ENCODE data around the gene ATP5F1A.
"Not testable (repeated sequence)": the region's sequence is repeated elsewhere in the genome, so short reads cannot be mapped to it uniquely, and the experiment has no call there.

Gene ATP5F1A

GRCh38 chr18:46097801-46098615, at the start of gene ATP5F1A:
Gene ATP5F1A (minus strand): TSS chr18:46098296. CDS start chr18:46098231, 65 bp downstream.
- DNase-seq (ENCODE audit: low read depth in 2 of 2) = peak; percentile 85
- peak within 1 kb of the TSS; percentile 77 to 85 for H3K4me3 ChIP-seq (replicated peaks in 1 of 2; ENCODE audit: low read depth in 2 of 2, low read length in 2 of 2)
- TF ChIP-seq, protein P1, sequence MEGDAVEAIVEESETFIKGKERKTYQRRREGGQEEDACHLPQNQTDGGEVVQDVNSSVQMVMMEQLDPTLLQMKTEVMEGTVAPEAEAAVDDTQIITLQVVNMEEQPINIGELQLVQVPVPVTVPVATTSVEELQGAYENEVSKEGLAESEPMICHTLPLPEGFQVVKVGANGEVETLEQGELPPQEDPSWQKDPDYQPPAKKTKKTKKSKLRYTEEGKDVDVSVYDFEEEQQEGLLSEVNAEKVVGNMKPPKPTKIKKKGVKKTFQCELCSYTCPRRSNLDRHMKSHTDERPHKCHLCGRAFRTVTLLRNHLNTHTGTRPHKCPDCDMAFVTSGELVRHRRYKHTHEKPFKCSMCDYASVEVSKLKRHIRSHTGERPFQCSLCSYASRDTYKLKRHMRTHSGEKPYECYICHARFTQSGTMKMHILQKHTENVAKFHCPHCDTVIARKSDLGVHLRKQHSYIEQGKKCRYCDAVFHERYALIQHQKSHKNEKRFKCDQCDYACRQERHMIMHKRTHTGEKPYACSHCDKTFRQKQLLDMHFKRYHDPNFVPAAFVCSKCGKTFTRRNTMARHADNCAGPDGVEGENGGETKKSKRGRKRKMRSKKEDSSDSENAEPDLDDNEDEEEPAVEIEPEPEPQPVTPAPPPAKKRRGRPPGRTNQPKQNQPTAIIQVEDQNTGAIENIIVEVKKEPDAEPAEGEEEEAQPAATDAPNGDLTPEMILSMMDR (IDR thresholded peaks at IDR 0.05; ENCODE audit: low read depth, low read length) = no peak

DNA sequence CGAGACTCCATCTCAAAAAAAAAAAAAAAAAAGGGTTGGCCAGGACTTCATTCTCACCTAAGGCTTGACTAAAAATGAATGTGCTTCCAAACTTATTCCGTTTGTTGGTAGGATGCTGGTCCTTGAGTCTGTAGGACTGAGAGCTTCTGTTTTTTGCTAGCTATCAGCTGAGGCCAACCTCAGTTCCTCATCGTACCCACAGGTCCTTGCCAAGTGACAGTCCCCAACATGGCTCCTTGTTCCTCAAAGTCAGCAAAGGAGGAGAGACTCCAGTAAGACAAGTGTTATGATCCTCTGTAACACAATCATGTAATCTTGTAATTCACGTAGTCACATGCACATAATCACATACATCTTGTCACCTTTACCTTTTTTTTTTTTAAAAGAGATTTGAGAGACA, 43.1 kb upstream of the ATP5F1A start:
- DNase-seq (ENCODE audit: low read depth in 2 of 2) = no peak

DNA sequence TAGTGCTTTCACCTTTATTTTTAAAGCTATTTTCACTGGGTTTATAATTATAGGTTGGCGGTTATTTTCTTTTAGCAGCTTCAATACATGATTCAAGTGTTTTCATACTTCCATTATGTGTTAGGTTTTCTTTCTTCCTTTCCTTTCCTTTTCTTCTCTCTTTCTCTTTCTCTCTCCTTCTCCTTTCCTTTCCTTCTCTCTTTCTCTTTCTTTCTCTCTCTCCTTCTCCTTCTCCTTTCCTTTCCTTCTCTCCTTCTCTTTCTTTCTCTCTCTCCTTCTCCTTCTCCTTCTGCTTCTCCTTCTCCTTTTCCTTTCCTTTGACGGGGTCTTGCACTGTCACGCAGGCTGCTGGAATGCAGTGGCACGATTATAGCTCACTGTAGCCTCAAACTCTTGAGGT, 42.1 kb upstream of the ATP5F1A start:
- H3K4me3 ChIP-seq (replicated peaks in 1 of 2; ENCODE audit: low read depth in 2 of 2, low read length in 2 of 2) = no peak overlapping the region
- no peak for DNase-seq (ENCODE audit: low read depth in 2 of 2)
- TF ChIP-seq, protein P1 (IDR thresholded peaks at IDR 0.05; ENCODE audit: low read depth, low read length) = no peak

More for the DNA sequence above, 43.1 kb upstream of the ATP5F1A start:
- TF ChIP-seq, protein P1 (IDR thresholded peaks at IDR 0.05; ENCODE audit: low read depth, low read length) = no peak
- no peak overlapping the region for H3K4me3 ChIP-seq (replicated peaks in 1 of 2; ENCODE audit: low read depth in 2 of 2, low read length in 2 of 2)

- no peak overlapping the region for H3K4me3 ChIP-seq (replicated peaks in 1 of 2; ENCODE audit: low read depth in 2 of 2, low read length in 2 of 2)
- TF ChIP-seq, protein P1 (IDR thresholded peaks at IDR 0.05; ENCODE audit: low read depth, low read length) = no peak
- no peak for DNase-seq (ENCODE audit: low read depth in 2 of 2)
Measured at GRCh38 chr18:46134920-46135675, 37.0 kb upstream of the ATP5F1A start.

GRCh38 chr18:46133534-46133933, 35.4 kb upstream of the ATP5F1A start:
- no peak overlapping the region for H3K4me3 ChIP-seq (replicated peaks in 1 of 2; ENCODE audit: low read depth in 2 of 2, low read length in 2 of 2)
- TF ChIP-seq, protein P1 (IDR thresholded peaks at IDR 0.05; ENCODE audit: low read depth, low read length) = no peak
- no peak for DNase-seq (ENCODE audit: low read depth in 2 of 2)

DNA sequence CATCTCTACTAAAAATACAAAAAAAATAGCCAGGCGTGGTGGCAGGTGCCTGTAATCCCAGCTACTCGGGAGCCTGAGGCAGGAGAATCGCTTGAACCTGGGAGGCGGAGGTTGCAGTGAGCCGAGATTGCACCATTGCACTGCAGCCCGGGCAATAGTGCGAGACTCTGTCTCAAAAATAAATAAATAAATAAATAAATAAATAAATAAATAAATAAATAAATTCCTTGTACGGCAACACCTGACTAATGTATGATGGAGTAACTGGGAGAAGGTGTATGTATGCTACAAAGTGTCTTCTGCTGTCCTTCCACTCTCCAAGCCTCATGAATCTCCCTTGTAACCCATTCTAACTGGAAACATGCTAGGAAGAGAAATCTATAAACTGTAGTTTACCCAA, 32.5 kb upstream of the ATP5F1A start:
- H3K4me3 ChIP-seq (replicated peaks in 1 of 2; ENCODE audit: low read depth in 2 of 2, low read length in 2 of 2); DNase-seq (ENCODE audit: low read depth in 2 of 2): not testable (repeated sequence)

GRCh38 chr18:46130061-46130460, 32.0 kb upstream of the ATP5F1A start:
- no peak for DNase-seq (ENCODE audit: low read depth in 2 of 2)
- TF ChIP-seq, protein P1 (IDR thresholded peaks at IDR 0.05; ENCODE audit: low read depth, low read length) = no peak
- H3K4me3 ChIP-seq (replicated peaks in 1 of 2; ENCODE audit: low read depth in 2 of 2, low read length in 2 of 2) = no peak overlapping the region

DNA sequence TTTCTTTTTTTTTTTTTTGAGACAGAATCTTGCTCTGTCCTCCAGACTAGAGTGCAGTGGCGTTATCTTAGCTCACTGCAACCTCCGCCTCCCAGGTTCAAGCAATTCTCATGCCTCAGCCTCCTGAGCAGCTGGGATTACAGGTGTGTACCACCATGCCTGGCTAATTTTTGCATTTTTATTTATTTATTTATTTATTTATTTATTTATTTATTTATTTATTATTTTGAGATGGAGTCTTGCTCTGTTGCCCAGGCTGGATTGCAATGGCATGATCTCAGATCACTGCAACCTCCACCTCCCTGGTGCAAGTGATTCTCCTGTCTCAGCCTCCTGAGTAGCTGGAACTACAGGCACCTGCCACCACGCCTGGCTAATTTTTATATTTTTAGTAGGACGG, 28.5 kb upstream of the ATP5F1A start:
- H3K4me3 ChIP-seq (replicated peaks in 1 of 2; ENCODE audit: low read depth in 2 of 2, low read length in 2 of 2); DNase-seq (ENCODE audit: low read depth in 2 of 2): not testable (repeated sequence)

Data from cardiac fibroblast (primary cell).